GM12878 (cell line): ENCODE measurements around the gene PPP4C. TPM values are rescaled to one million over a fixed set of nuclear protein-coding genes. Genes with fewer than 3 reads are reported as not detected.

Experiments used
- ATAC-seq: fragments of 200-7000 bp; cut with Tn5 transposase; 3 replicates; pipeline ENCODE4 v1.9.1; 2020; ENCODE audit warnings: mild to moderate bottlenecking, moderate library complexity
- BruUV-seq: library from RNA; stranded (reverse); fragments of 400-500 nt; replicated peaks from 2 replicates; lab custom pipeline; 2021; lab: Mats Ljungman, UMichigan
- CTCF ChIA-PET: fragments of 300-600 bp; sonication (Branson Sonifier 250); formaldehyde crosslinking; extraction: SDS; loops from one replicate; lab custom pipeline; 2021; ENCODE audit warnings: inconsistent platforms; lab: Yijun Ruan, JAX
- POLR2A ChIA-PET: fragments of 350-600 bp; formaldehyde crosslinking; extraction: SDS; loops from one replicate; lab custom pipeline; 2021; ENCODE audit warnings: inconsistent platforms; lab: Charles Lee
- RAD21 ChIA-PET: fragments of 300-600 bp; sonication (Branson Sonifier 250); formaldehyde crosslinking; loops from one replicate; lab custom pipeline; 2023; ENCODE audit warnings: antibody characterized with exemption; ENCODE audit not compliant: unreplicated experiment; lab: Charles Lee
- SMC1A ChIA-PET: fragments of 300-600 bp; sonication (Branson Sonifier 250); formaldehyde crosslinking; loops from one replicate; lab custom pipeline; 2023; ENCODE audit not compliant: unreplicated experiment, uncharacterized antibody; lab: Charles Lee
- DNase-seq: peaks from one replicate; pipeline ENCODE4 v3.0.0-alpha.2; 2011; ENCODE audit warnings: low read depth, low spot score
- FAIRE-seq: peaks from 3 replicates; lab custom pipeline; 2011; peaks lifted over from hg19 to GRCh38; lab: Jason Lieb, UNC
- H2AFZ ChIP-seq: 2 replicates; pipeline ENCODE4 v1.6.0; 2011; ENCODE audit warnings: low read depth, low read length, control low read depth; ENCODE audit not compliant: control insufficient read depth
- H3K27ac ChIP-seq: 2 replicates; pipeline ENCODE4 v1.5.1; 2011; ENCODE audit warnings: control low read depth; ENCODE audit not compliant: control insufficient read depth, insufficient read depth
- H3K27me3 ChIP-seq, 2 experiments: replicated peaks in 1 of 2; 2 replicates each; pipeline versions ENCODE4 v1.6.0 to v1.6.1; 2011; ENCODE audit warnings: low read length in 1 of 2; ENCODE audit not compliant: control insufficient read depth in 2 of 2, insufficient read depth in 2 of 2
- H3K36me3 ChIP-seq, 2 experiments: 2 replicates each; pipeline ENCODE4 v1.5.1; 2011; ENCODE audit warnings: low read length in 1 of 2; ENCODE audit not compliant: control insufficient read depth in 2 of 2, insufficient read depth in 2 of 2
- H3K4me1 ChIP-seq: 2 replicates; pipeline ENCODE4 v1.6.1; 2011; ENCODE audit warnings: mild to moderate bottlenecking, low read length, moderate library complexity, mixed read lengths; ENCODE audit not compliant: control insufficient read depth, insufficient read depth
- H3K4me2 ChIP-seq: 2 replicates; pipeline ENCODE4 v1.6.0; 2011; ENCODE audit warnings: control low read depth; ENCODE audit not compliant: control insufficient read depth, insufficient read depth
- H3K4me3 ChIP-seq: fragments of 200-600 bp; sonication (generic); 2 replicates; pipeline ENCODE4 v1.5.1; 2016
- H3K79me2 ChIP-seq: 2 replicates; pipeline ENCODE4 v1.6.0; 2011; ENCODE audit warnings: low read length; ENCODE audit not compliant: control insufficient read depth, insufficient read depth
- H3K9ac ChIP-seq: 2 replicates; pipeline ENCODE4 v1.8.0; 2011; ENCODE audit warnings: low read length, control low read depth, mixed read lengths; ENCODE audit not compliant: control insufficient read depth, insufficient read depth
- H3K9me3 ChIP-seq: replicated peaks from 3 replicates; pipeline ENCODE4 v1.5.1; 2011; ENCODE audit warnings: mild to moderate bottlenecking, low read length; ENCODE audit not compliant: control insufficient read depth, insufficient read depth
- H4K20me1 ChIP-seq: 2 replicates; pipeline ENCODE4 v1.6.0; 2011; ENCODE audit not compliant: control insufficient read depth, insufficient read depth
- BCL11A ChIP-seq: IDR thresholded peaks from 2 replicates; pipeline ENCODE4 v1.6.1; 2011; ENCODE audit warnings: low read depth, low read length
- EP300 ChIP-seq, 2 experiments: fragments of 150-350 bp in 1 of 2; IDR thresholded peaks; 2 replicates each; pipeline ENCODE4 v1.6.1; 2011 to 2012; ENCODE audit warnings: low read depth in 2 of 2, low read length in 2 of 2, borderline replicate concordance in 1 of 2, improper control_type of control experiment in 1 of 2, inconsistent platforms in 1 of 2; ENCODE audit not compliant: control insufficient read depth in 1 of 2
- FOXK2 ChIP-seq: fragments of 450-650 bp; IDR thresholded peaks from 2 replicates; pipeline ENCODE4 v1.6.1; 2017; ENCODE audit warnings: mild to moderate bottlenecking, moderate library complexity
- HCFC1 ChIP-seq: fragments of 150-350 bp; IDR thresholded peaks from 2 replicates; pipeline ENCODE4 v1.6.1; 2014; ENCODE audit warnings: low read length
- MEF2A ChIP-seq: IDR thresholded peaks from 2 replicates; pipeline ENCODE4 v1.6.1; 2011; ENCODE audit warnings: low read depth, mild to moderate bottlenecking, low read length, moderate library complexity; ENCODE audit not compliant: insufficient read depth
- NFYA ChIP-seq: IDR thresholded peaks from 2 replicates; pipeline ENCODE4 v1.6.1; 2011; ENCODE audit warnings: low read depth, mild to moderate bottlenecking, low read length, improper control_type of control experiment, borderline replicate concordance
- RB1 ChIP-seq: fragments of 450-650 bp; formaldehyde crosslinking; IDR thresholded peaks from 2 replicates; pipeline ENCODE4 v1.6.1; 2017; ENCODE audit warnings: mild to moderate bottlenecking, borderline replicate concordance
- ZBED1 ChIP-seq: IDR thresholded peaks from 2 replicates; pipeline ENCODE4 v1.6.1; 2016; ENCODE audit warnings: borderline replicate concordance
- ZNF274 ChIP-seq: IDR thresholded peaks from one replicate; pipeline ENCODE4 v1.8.0; 2011; ENCODE audit not compliant: insufficient read length, insufficient read depth
- ZZZ3 ChIP-seq: IDR thresholded peaks from 2 replicates; pipeline ENCODE4 v1.6.1; 2011; ENCODE audit warnings: low read depth; ENCODE audit not compliant: control insufficient read depth, insufficient read length
- WGBS: methylation state at CpG from one replicate; pipeline ENCODE4 v1.1.6; 2016; ENCODE audit warnings: low lambda C conversion rate; ENCODE audit not compliant: insufficient replicate concordance, insufficient coverage; ENCODE audit errors: missing lambda C conversion rate; 5-methylcytosine and 5-hydroxymethylcytosine counted together
- in situ Hi-C: fragments of 300-500 bp; cut with MboI; formaldehyde crosslinking; loops from 9 replicates; pipeline ENCODE4 v1.14.3; 2018; ENCODE audit warnings: mixed read lengths
- intact Hi-C: fragments of 100-400 bp; cut with micrococcal nuclease; formaldehyde crosslinking; loops from one replicate; pipeline ENCODE4 v1.14.2; 2022; ENCODE audit not compliant: unreplicated experiment
- polyA plus RNA-seq, 11 experiments: library from polyadenylated mRNA; depleted of rRNA in 4 of 11; unstranded in 6 of 11; stranded (reverse) in 5 of 11; fragments of >200 nt; fragmentation: Nextera tagmentation in 4 of 11; fragmentation: Illumina TruSeq in 1 of 11; extraction: Ambion mirVana in 4 of 11; extraction: Trizol in 1 of 11; gene quantifications; 1 replicate in 1 of 11; 2 replicates in 10 of 11; pipeline versions ENCODE4 v1.2.1 to v1.2.3, GENCODE V29; 2011 to 2016; ENCODE audit warnings: inconsistent platforms in 2 of 11, missing spikeins in 2 of 11, low read depth in 1 of 11
- total RNA-seq, 4 experiments: library from RNA; depleted of rRNA in 3 of 4; stranded (reverse); fragments of >200 nt in 3 of 4; fragmentation: Illumina TruSeq in 1 of 4; extraction: Trizol in 1 of 4; gene quantifications; 2 replicates each; pipeline versions ENCODE4 v1.2.1 to v1.2.3, GENCODE V29; 2013 to 2021
- TF ChIP-seq, protein P1 (sequence below): fragments of 450-650 bp; IDR thresholded peaks from 2 replicates; pipeline ENCODE4 v1.6.1; 2018; ENCODE audit warnings: mild to moderate bottlenecking, low read depth, moderate library complexity; ENCODE audit not compliant: partially characterized antibody
- TF ChIP-seq, protein P2 (sequence below): fragments of 450-650 bp; IDR thresholded peaks from 2 replicates; pipeline ENCODE4 v1.6.1; 2017; ENCODE audit warnings: borderline replicate concordance

PPP4C gene
- total and polyA plus RNA-seq, 10 of the 15 experiments (the other 5 are each of a cell fraction or from before 2014, with no cell fraction given): 2.7 to 240 (median 124) TPM

GRCh38 chr16:30127993-30128392 is 52.2 kb downstream of the PPP4C start:
- no peaks in the 10 kb centered on the region for H3K27me3 ChIP-seq
- in situ Hi-C loops: no loop called here
- H3K9ac ChIP-seq: no peak overlapping the region
- H3K36me3 ChIP-seq: no peaks in the 10 kb centered on the region
- TF ChIP-seq BCL11A: no peak
- no peak for TF ChIP-seq HCFC1
- no peak for TF ChIP-seq FOXK2
- TF ChIP-seq, protein P1, sequence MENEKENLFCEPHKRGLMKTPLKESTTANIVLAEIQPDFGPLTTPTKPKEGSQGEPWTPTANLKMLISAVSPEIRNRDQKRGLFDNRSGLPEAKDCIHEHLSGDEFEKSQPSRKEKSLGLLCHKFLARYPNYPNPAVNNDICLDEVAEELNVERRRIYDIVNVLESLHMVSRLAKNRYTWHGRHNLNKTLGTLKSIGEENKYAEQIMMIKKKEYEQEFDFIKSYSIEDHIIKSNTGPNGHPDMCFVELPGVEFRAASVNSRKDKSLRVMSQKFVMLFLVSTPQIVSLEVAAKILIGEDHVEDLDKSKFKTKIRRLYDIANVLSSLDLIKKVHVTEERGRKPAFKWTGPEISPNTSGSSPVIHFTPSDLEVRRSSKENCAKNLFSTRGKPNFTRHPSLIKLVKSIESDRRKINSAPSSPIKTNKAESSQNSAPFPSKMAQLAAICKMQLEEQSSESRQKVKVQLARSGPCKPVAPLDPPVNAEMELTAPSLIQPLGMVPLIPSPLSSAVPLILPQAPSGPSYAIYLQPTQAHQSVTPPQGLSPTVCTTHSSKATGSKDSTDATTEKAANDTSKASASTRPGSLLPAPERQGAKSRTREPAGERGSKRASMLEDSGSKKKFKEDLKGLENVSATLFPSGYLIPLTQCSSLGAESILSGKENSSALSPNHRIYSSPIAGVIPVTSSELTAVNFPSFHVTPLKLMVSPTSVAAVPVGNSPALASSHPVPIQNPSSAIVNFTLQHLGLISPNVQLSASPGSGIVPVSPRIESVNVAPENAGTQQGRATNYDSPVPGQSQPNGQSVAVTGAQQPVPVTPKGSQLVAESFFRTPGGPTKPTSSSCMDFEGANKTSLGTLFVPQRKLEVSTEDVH: no peak
- no peak for TF ChIP-seq ZBED1
- no peak for TF ChIP-seq ZNF274
- TF ChIP-seq, protein P2, sequence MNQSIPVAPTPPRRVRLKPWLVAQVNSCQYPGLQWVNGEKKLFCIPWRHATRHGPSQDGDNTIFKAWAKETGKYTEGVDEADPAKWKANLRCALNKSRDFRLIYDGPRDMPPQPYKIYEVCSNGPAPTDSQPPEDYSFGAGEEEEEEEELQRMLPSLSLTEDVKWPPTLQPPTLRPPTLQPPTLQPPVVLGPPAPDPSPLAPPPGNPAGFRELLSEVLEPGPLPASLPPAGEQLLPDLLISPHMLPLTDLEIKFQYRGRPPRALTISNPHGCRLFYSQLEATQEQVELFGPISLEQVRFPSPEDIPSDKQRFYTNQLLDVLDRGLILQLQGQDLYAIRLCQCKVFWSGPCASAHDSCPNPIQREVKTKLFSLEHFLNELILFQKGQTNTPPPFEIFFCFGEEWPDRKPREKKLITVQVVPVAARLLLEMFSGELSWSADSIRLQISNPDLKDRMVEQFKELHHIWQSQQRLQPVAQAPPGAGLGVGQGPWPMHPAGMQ: no peak
- TF ChIP-seq MEF2A: no peak
- no peak for TF ChIP-seq ZZZ3
- TF ChIP-seq EP300 (IDR thresholded peaks at IDR 0.05; ENCODE audit: borderline replicate concordance in 1 of 2, control insufficient read depth in 1 of 2, low read depth in 2 of 2, low read length in 2 of 2): no peak
- no peak for TF ChIP-seq RB1
- no peak for TF ChIP-seq NFYA
- H3K27ac ChIP-seq: no peak overlapping the region
- SMC1A ChIA-PET: interaction anchor here (1.1 to 2.1 kb wide), 2 partner anchors 15 to 58 kb away, joined by 4 to 5 read pairs; no protein-coding TSS in a partner anchor
- WGBS: 85% methylated on average over 1 of the region's 1 CpG
- H4K20me1 ChIP-seq: no peaks in the 10 kb centered on the region
- no peak overlapping the region for H2AFZ ChIP-seq
- no peak overlapping the region for H3K4me2 ChIP-seq
- ATAC-seq (no peak), FAIRE-seq (no peak), DNase-seq (no peak)
- no peaks in the 10 kb centered on the region; the same call in 1 of the 3 replicates for H3K9me3 ChIP-seq
- H3K79me2 ChIP-seq: no peaks in the 10 kb centered on the region; the same call in 1 of the 2 replicates
- intact Hi-C loops: no loop called here
- H3K4me1 ChIP-seq: peaks cover 8% of the 10 kb centered on the region
- no TSS peak for BruUV-seq
- RAD21 ChIA-PET: interaction anchor here (0.9 to 1.2 kb wide), 2 partner anchors 12 to 16 kb away, joined by 3 to 4 read pairs; no protein-coding TSS in a partner anchor
- no peak overlapping the region for H3K4me3 ChIP-seq
- CTCF ChIA-PET: interaction anchor here (1.0 kb wide), 1 partner anchor 35 kb away, joined by 4 read pairs; no protein-coding TSS in a partner anchor
- POLR2A ChIA-PET: interaction anchor here (1.1 to 2.5 kb wide), 2 partner anchors 54 to 57 kb away, joined by 3 to 9 read pairs; partner anchors contain the start of gene CORO1A
